Right atrium auricular region (tissue), 2 donors: ENCODE results near the gene KIF2C. TPM values are rescaled to one million over a fixed set of nuclear protein-coding genes. Genes with fewer than 3 reads are reported as not detected.

Experiments used
- DNase-seq: peaks from one replicate; pipeline ENCODE4 v3.0.0-alpha.2; 2019; ENCODE audit warnings: low spot score
- H3K27ac ChIP-seq, 2 donors: fragments of 200-600 bp; sonication (generic); 1 replicate in 1 of 2; 2 replicates in 1 of 2; pipeline ENCODE4 v1.5.1; 2016 to 2019
- H3K27me3 ChIP-seq, 2 donors: fragments of 200-600 bp; sonication (generic); one replicate each; pipeline versions ENCODE4 v1.5.1 to v1.6.0; 2017 to 2019
- H3K36me3 ChIP-seq: fragments of 200-600 bp; sonication (generic); one replicate; pipeline ENCODE4 v1.5.1; 2016
- H3K4me1 ChIP-seq, 2 donors: fragments of 200-600 bp; sonication (generic); one replicate each; pipeline versions ENCODE4 v1.5.1 to v1.6.0; 2017 to 2019
- H3K4me3 ChIP-seq, 2 donors: fragments of 200-600 bp; sonication (generic); 1 replicate in 1 of 2; 2 replicates in 1 of 2; pipeline ENCODE4 v1.5.1; 2017 to 2019; ENCODE audit warnings: mild to moderate bottlenecking in 1 of 2, moderate library complexity in 1 of 2
- H3K9me3 ChIP-seq, 2 donors: fragments of 200-600 bp; sonication (generic); one replicate each; pipeline ENCODE4 v1.5.1; 2019
- CTCF ChIP-seq, 2 donors: fragments of 200-600 bp; sonication (generic); IDR thresholded peaks; one replicate each; pipeline ENCODE4 v1.5.1; 2019; ENCODE audit warnings: antibody characterized with exemption in 2 of 2
- total RNA-seq, 2 donors: library from RNA; depleted of rRNA; stranded (reverse); fragments of >200 nt; gene quantifications; one replicate each; pipeline ENCODE4 v1.1.0, GENCODE V29; 2016

The KIF2C gene
- total RNA-seq, 2 donors from 2014 or later: 0.67 to 1.3 TPM

GRCh38 chr1:44720281-44720680 lies 19.4 kb upstream of the KIF2C start:
- Histone ChIP-seq H3K36me3 (no peaks in the 10 kb centered on the region), H3K4me3 (no peak overlapping the region), H3K4me1 (no peaks in the 10 kb centered on the region), H3K9me3 (no peaks in the 10 kb centered on the region), H3K27ac (no peak overlapping the region), H3K27me3 (no peaks in the 10 kb centered on the region)
- no peak for TF ChIP-seq CTCF (IDR thresholded peaks at IDR 0.05)
- DNase-seq: no peak

GRCh38 chr1:44721485-44722361 lies 17.9 kb upstream of the KIF2C start:
- Histone ChIP-seq H3K27ac (peak overlapping the region in 1 of 2 donors; percentile 48), H3K4me3 (no peak overlapping the region), H3K9me3 (no peaks in the 10 kb centered on the region), H3K27me3 (no peaks in the 10 kb centered on the region), H3K4me1 (no peaks in the 10 kb centered on the region), H3K36me3 (no peaks in the 10 kb centered on the region)
- no peak for TF ChIP-seq CTCF (IDR thresholded peaks at IDR 0.05)
- no peak for DNase-seq

- H3K27me3 ChIP-seq: no peaks in the 10 kb centered on the region
- no peak for TF ChIP-seq CTCF (IDR thresholded peaks at IDR 0.05)
- H3K4me3 ChIP-seq: no peak overlapping the region
- H3K4me1 ChIP-seq: no peaks in the 10 kb centered on the region
- no peak for DNase-seq
- H3K9me3 ChIP-seq: no peaks in the 10 kb centered on the region
- H3K27ac ChIP-seq: no peak overlapping the region
- no peaks in the 10 kb centered on the region for H3K36me3 ChIP-seq
Observed at GRCh38 chr1:44723064-44723463, 16.6 kb upstream of the KIF2C start.

GRCh38 chr1:44723496-44724295 lies 15.9 kb upstream of the KIF2C start:
- no peaks in the 10 kb centered on the region for H3K27me3 ChIP-seq
- H3K4me1 ChIP-seq: no peaks in the 10 kb centered on the region
- no peak for TF ChIP-seq CTCF (IDR thresholded peaks at IDR 0.05)
- no peak for DNase-seq
- no peak overlapping the region for H3K27ac ChIP-seq
- H3K4me3 ChIP-seq: no peak overlapping the region
- no peaks in the 10 kb centered on the region for H3K36me3 ChIP-seq
- no peaks in the 10 kb centered on the region for H3K9me3 ChIP-seq

GRCh38 chr1:44724296-44724954 lies 15.2 kb upstream of the KIF2C start:
- no peak overlapping the region for H3K4me3 ChIP-seq

More at GRCh38 chr1:44724296-44724954, 15.2 kb upstream of the KIF2C start:
- Histone ChIP-seq H3K4me1 (no peaks in the 10 kb centered on the region), H3K27me3 (no peaks in the 10 kb centered on the region), H3K9me3 (no peaks in the 10 kb centered on the region), H3K36me3 (no peaks in the 10 kb centered on the region), H3K27ac (no peak overlapping the region)
- no peak for TF ChIP-seq CTCF (IDR thresholded peaks at IDR 0.05)
- DNase-seq: no peak
